ENCODE results near the gene PTPRU. TPM values are rescaled to one million over a fixed set of nuclear protein-coding genes. Genes with fewer than 3 reads are reported as not detected.

Gene PTPRU
- polyA plus RNA-seq, 4 donors: 10.1 to 20.1 (median 12.5) TPM

GRCh38 chr1:29327223-29327935 lies 91.1 kb downstream of the PTPRU start:
- no peak for DNase-seq (ENCODE audit: low read depth in 4 of 4, low spot score in 3 of 4)

- no peak for DNase-seq (ENCODE audit: low read depth in 4 of 4, low spot score in 3 of 4)
These were observed 92.9 kb downstream of the PTPRU start for GRCh38 chr1:29329022-29329775.

- no peak for DNase-seq (ENCODE audit: low read depth in 4 of 4, low spot score in 3 of 4)
These were observed 93.8 kb downstream of the PTPRU start for GRCh38 chr1:29330089-29330488.

GRCh38 chr1:29330856-29331255 lies 94.5 kb downstream of the PTPRU start:
- DNase-seq (ENCODE audit: low read depth in 4 of 4, low spot score in 3 of 4): no peak

GRCh38 chr1:29331309-29331708 lies 95.0 kb downstream of the PTPRU start:
- DNase-seq (ENCODE audit: low read depth in 4 of 4, low spot score in 3 of 4): no peak

- no peak for DNase-seq (ENCODE audit: low read depth in 4 of 4, low spot score in 3 of 4)
These were observed 95.4 kb downstream of the PTPRU start for GRCh38 chr1:29331729-29332128.

- DNase-seq (ENCODE audit: low read depth in 4 of 4, low spot score in 3 of 4): peak in 1 of 4 donors; percentile 9
These were observed 95.9 kb downstream of the PTPRU start for GRCh38 chr1:29332204-29332603.

- DNase-seq (ENCODE audit: low read depth in 4 of 4, low spot score in 3 of 4): no peak
These were observed 96.7 kb downstream of the PTPRU start for GRCh38 chr1:29333008-29333407.

GRCh38 chr1:29335573-29335972 lies 99.3 kb downstream of the PTPRU start:
- DNase-seq (ENCODE audit: low read depth in 4 of 4, low spot score in 3 of 4): no peak

GRCh38 chr1:29338908-29339575 lies 102.7 kb downstream of the PTPRU start:
- no peak for DNase-seq (ENCODE audit: low read depth in 4 of 4, low spot score in 3 of 4)

- no peak for DNase-seq (ENCODE audit: low read depth in 4 of 4, low spot score in 3 of 4)
These were observed 105.6 kb downstream of the PTPRU start for GRCh38 chr1:29341936-29342335.

- no peak for DNase-seq (ENCODE audit: low read depth in 4 of 4, low spot score in 3 of 4)
These were observed 106.0 kb downstream of the PTPRU start for GRCh38 chr1:29342351-29342750.

- peak in 1 of 4 donors; percentile 14 for DNase-seq (ENCODE audit: low read depth in 4 of 4, low spot score in 3 of 4)
These were observed 106.7 kb downstream of the PTPRU start for GRCh38 chr1:29342983-29343382.

GRCh38 chr1:29343476-29343875 lies 107.2 kb downstream of the PTPRU start:
- no peak for DNase-seq (ENCODE audit: low read depth in 4 of 4, low spot score in 3 of 4)

- DNase-seq (ENCODE audit: low read depth in 4 of 4, low spot score in 3 of 4): no peak
These were observed 107.6 kb downstream of the PTPRU start for GRCh38 chr1:29343908-29344307.

GRCh38 chr1:29344336-29344735 lies 108.0 kb downstream of the PTPRU start:
- no peak for DNase-seq (ENCODE audit: low read depth in 4 of 4, low spot score in 3 of 4)

- DNase-seq (ENCODE audit: low read depth in 4 of 4, low spot score in 3 of 4): no peak
These were observed 110.3 kb downstream of the PTPRU start for GRCh38 chr1:29346576-29346975.

- DNase-seq (ENCODE audit: low read depth in 4 of 4, low spot score in 3 of 4): no peak
These were observed 113.7 kb downstream of the PTPRU start for GRCh38 chr1:29349871-29350491.

GRCh38 chr1:29352719-29353420 lies 116.5 kb downstream of the PTPRU start:
- no peak for DNase-seq (ENCODE audit: low read depth in 4 of 4, low spot score in 3 of 4)

GRCh38 chr1:29354511-29355098 lies 118.3 kb downstream of the PTPRU start:
- no peak for DNase-seq (ENCODE audit: low read depth in 4 of 4, low spot score in 3 of 4)
